ENCODE data around the gene SLIT3.

Gene SLIT3

GRCh38 chr5:168807287-168807686, 493.7 kb downstream of the SLIT3 start:
- Histone ChIP-seq H3K9me2 (replicated peaks; ENCODE audit: low read depth, low read length) (no peaks in the 10 kb centered on the region), H3K4me1 (ENCODE audit: insufficient read depth, low read length, poor library complexity, severe bottlenecking) (no peaks in the 10 kb centered on the region), H3K27me3 (ENCODE audit: insufficient read depth, low read length, poor library complexity, severe bottlenecking) (no peaks in the 10 kb centered on the region), H4K20me1 (ENCODE audit: insufficient read depth, low read length, poor library complexity, severe bottlenecking) (no peaks in the 10 kb centered on the region), H3K79me2 (ENCODE audit: insufficient read depth, low read length) (no peaks in the 10 kb centered on the region), H3K9me3 (ENCODE audit: insufficient read depth, low read depth, low read length) (no peaks in the 10 kb centered on the region), H3K4me2 (ENCODE audit: low read depth, low read length, poor library complexity, severe bottlenecking) (no peak overlapping the region), H3K9ac (ENCODE audit: low read depth, low read length, poor library complexity, severe bottlenecking) (no peak overlapping the region), H3K36me3 (ENCODE audit: insufficient read depth, low read length) (no peaks in the 10 kb centered on the region), H2AFZ (ENCODE audit: low read length) (no peak overlapping the region), H3F3A (ENCODE audit: low read depth) (no peaks in the 10 kb centered on the region), H3K4me3 (ENCODE audit: low read length, poor library complexity, severe bottlenecking) (no peak overlapping the region)
- TF ChIP-seq, protein P1, sequence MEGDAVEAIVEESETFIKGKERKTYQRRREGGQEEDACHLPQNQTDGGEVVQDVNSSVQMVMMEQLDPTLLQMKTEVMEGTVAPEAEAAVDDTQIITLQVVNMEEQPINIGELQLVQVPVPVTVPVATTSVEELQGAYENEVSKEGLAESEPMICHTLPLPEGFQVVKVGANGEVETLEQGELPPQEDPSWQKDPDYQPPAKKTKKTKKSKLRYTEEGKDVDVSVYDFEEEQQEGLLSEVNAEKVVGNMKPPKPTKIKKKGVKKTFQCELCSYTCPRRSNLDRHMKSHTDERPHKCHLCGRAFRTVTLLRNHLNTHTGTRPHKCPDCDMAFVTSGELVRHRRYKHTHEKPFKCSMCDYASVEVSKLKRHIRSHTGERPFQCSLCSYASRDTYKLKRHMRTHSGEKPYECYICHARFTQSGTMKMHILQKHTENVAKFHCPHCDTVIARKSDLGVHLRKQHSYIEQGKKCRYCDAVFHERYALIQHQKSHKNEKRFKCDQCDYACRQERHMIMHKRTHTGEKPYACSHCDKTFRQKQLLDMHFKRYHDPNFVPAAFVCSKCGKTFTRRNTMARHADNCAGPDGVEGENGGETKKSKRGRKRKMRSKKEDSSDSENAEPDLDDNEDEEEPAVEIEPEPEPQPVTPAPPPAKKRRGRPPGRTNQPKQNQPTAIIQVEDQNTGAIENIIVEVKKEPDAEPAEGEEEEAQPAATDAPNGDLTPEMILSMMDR (conservative IDR thresholded peaks at IDR 0.05; ENCODE audit: low read length), result no peak
- no peak for TF ChIP-seq EZH2phosphoT487 (IDR thresholded peaks at IDR 0.05; ENCODE audit: borderline replicate concordance)

DNA sequence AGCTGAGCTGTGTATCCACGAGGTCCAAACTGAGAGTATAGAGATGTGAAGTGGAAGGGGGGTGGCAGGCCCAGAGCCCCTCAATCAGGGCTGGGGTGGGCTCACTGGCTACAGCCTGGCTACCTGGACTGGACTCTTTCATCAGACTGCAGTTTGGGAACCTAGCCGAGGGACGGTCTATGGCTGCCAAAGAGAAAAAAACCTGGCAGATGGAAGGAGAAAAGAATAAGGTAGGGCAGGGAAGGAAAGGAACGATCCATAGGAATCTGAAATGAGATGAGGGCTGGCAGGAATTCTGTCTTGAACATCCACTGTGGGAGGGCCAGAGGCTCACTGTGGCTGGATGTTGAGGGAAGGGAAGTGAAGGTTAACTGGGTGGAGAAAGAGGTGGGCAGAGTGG, 497.4 kb downstream of the SLIT3 start:
- no peaks in the 10 kb centered on the region for H3K27me3 ChIP-seq (ENCODE audit: insufficient read depth, low read length, poor library complexity, severe bottlenecking)
- H3K4me1 ChIP-seq (ENCODE audit: insufficient read depth, low read length, poor library complexity, severe bottlenecking), result peaks cover 14% of the 10 kb centered on the region
- no peaks in the 10 kb centered on the region for H4K20me1 ChIP-seq (ENCODE audit: insufficient read depth, low read length, poor library complexity, severe bottlenecking)
- no peak overlapping the region for H3K4me2 ChIP-seq (ENCODE audit: low read depth, low read length, poor library complexity, severe bottlenecking)
- no peaks in the 10 kb centered on the region for H3K36me3 ChIP-seq (ENCODE audit: insufficient read depth, low read length)
- H3K4me3 ChIP-seq (ENCODE audit: low read length, poor library complexity, severe bottlenecking), result no peak overlapping the region
- H3F3A ChIP-seq (ENCODE audit: low read depth), result no peaks in the 10 kb centered on the region
- TF ChIP-seq, protein P1 (conservative IDR thresholded peaks at IDR 0.05; ENCODE audit: low read length), result no peak
- TF ChIP-seq EZH2phosphoT487 (IDR thresholded peaks at IDR 0.05; ENCODE audit: borderline replicate concordance), result no peak
- no peaks in the 10 kb centered on the region for H3K79me2 ChIP-seq (ENCODE audit: insufficient read depth, low read length)
- no peak overlapping the region for H2AFZ ChIP-seq (ENCODE audit: low read length)
- no peak overlapping the region for H3K9ac ChIP-seq (ENCODE audit: low read depth, low read length, poor library complexity, severe bottlenecking)
- no peaks in the 10 kb centered on the region for H3K9me3 ChIP-seq (ENCODE audit: insufficient read depth, low read depth, low read length)
- H3K9me2 ChIP-seq (replicated peaks; ENCODE audit: low read depth, low read length), result no peaks in the 10 kb centered on the region

DNA sequence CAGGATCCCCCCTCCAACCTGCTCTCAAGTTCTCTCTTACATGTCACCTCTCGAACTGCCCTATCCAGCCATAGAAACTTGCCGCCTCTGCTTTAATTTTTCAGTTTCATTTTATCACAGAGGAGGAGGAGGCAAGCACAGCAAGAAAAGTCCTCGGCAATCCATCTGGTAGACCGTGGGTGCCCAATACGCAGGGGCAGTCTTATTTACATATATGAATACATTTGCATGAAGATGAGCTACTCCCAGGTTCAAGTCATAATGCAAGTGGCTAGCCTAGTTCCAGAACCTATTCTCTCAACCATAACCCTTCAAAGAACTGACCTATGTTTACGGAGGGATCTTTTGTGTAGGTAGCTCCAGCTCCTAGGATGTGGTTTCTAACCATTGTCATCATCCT, 498.6 kb downstream of the SLIT3 start:
- Histone ChIP-seq H3K79me2 (ENCODE audit: insufficient read depth, low read length) (no peaks in the 10 kb centered on the region), H3K9ac (ENCODE audit: low read depth, low read length, poor library complexity, severe bottlenecking) (no peak overlapping the region), H3K4me1 (ENCODE audit: insufficient read depth, low read length, poor library complexity, severe bottlenecking) (peaks cover 25% of the 10 kb centered on the region), H4K20me1 (ENCODE audit: insufficient read depth, low read length, poor library complexity, severe bottlenecking) (no peaks in the 10 kb centered on the region), H2AFZ (ENCODE audit: low read length) (no peak overlapping the region), H3K27me3 (ENCODE audit: insufficient read depth, low read length, poor library complexity, severe bottlenecking) (no peaks in the 10 kb centered on the region), H3F3A (ENCODE audit: low read depth) (no peaks in the 10 kb centered on the region), H3K9me3 (ENCODE audit: insufficient read depth, low read depth, low read length) (no peaks in the 10 kb centered on the region), H3K36me3 (ENCODE audit: insufficient read depth, low read length) (no peaks in the 10 kb centered on the region), H3K4me3 (ENCODE audit: low read length, poor library complexity, severe bottlenecking) (no peak overlapping the region), H3K9me2 (replicated peaks; ENCODE audit: low read depth, low read length) (no peaks in the 10 kb centered on the region), H3K4me2 (ENCODE audit: low read depth, low read length, poor library complexity, severe bottlenecking) (no peak overlapping the region)
- TF ChIP-seq, protein P1 (conservative IDR thresholded peaks at IDR 0.05; ENCODE audit: low read length), result no peak
- no peak for TF ChIP-seq EZH2phosphoT487 (IDR thresholded peaks at IDR 0.05; ENCODE audit: borderline replicate concordance)

Data from Loucy (cell line).